T-helper 1 cell treated with Interleukin-12 subunit alpha and Interleukin-12 subunit beta and Interleukin-4 antibody, amounts not matched to agents 30 μg/mL and 1 μg/mL, for 36 hours (primary cell): ENCODE data around the gene NRROS.

Experiments used
- H3K27ac Mint-ChIP-seq: one replicate; pipeline ENCODE4 v1.8.0; 2021; ENCODE audit warnings: mild to moderate bottlenecking, mixed read lengths
- H3K27me3 Mint-ChIP-seq: one replicate; pipeline ENCODE4 v1.8.0; 2021; ENCODE audit warnings: low read depth, mixed read lengths
- H3K36me3 Mint-ChIP-seq: one replicate; pipeline ENCODE4 v1.8.0; 2021; ENCODE audit warnings: low read depth, mixed read lengths
- H3K4me1 Mint-ChIP-seq: one replicate; pipeline ENCODE4 v1.8.0; 2021; ENCODE audit warnings: low read depth, mixed read lengths
- H3K4me3 Mint-ChIP-seq: one replicate; pipeline ENCODE4 v1.8.0; 2021; ENCODE audit warnings: mild to moderate bottlenecking, moderate library complexity, mixed read lengths
- H3K9me3 Mint-ChIP-seq: one replicate; pipeline ENCODE4 v1.8.0; 2021; ENCODE audit warnings: mixed read lengths

The NRROS gene

GRCh38 chr3:196667056-196667825 lies 27.7 kb downstream of the NRROS start:
- Mint-ChIP-seq H3K27ac (no peak overlapping the region), H3K4me3 (no peak overlapping the region)

GRCh38 chr3:196670339-196670738 lies 30.8 kb downstream of the NRROS start:
- peaks cover 7% of the 10 kb centered on the region for H3K9me3 Mint-ChIP-seq
- H3K4me1 Mint-ChIP-seq = peaks cover 18% of the 10 kb centered on the region
- H3K4me3 Mint-ChIP-seq = peak overlapping the region; percentile 71
- H3K36me3 Mint-ChIP-seq = peaks cover 7% of the 10 kb centered on the region
- H3K27me3 Mint-ChIP-seq = peaks cover 5% of the 10 kb centered on the region
- H3K27ac Mint-ChIP-seq = peak overlapping the region; percentile 69

More at GRCh38 chr3:196667056-196667825, 27.7 kb downstream of the NRROS start:
- H3K27me3 Mint-ChIP-seq = no peaks in the 10 kb centered on the region
- peaks cover 4% of the 10 kb centered on the region for H3K36me3 Mint-ChIP-seq
- peaks cover 16% of the 10 kb centered on the region for H3K4me1 Mint-ChIP-seq
- H3K9me3 Mint-ChIP-seq = no peaks in the 10 kb centered on the region

- Mint-ChIP-seq H3K9me3 (peaks cover 7% of the 10 kb centered on the region), H3K27me3 (peaks cover 5% of the 10 kb centered on the region), H3K4me1 (peaks cover 24% of the 10 kb centered on the region), H3K4me3 (no peak overlapping the region), H3K27ac (no peak overlapping the region), H3K36me3 (peaks cover 5% of the 10 kb centered on the region)
Measured at GRCh38 chr3:196673632-196674031, 34.1 kb downstream of the NRROS start.

- H3K36me3 Mint-ChIP-seq = peaks cover 5% of the 10 kb centered on the region
- no peak overlapping the region for H3K4me3 Mint-ChIP-seq
- peaks cover 10% of the 10 kb centered on the region for H3K27me3 Mint-ChIP-seq
- peaks cover 7% of the 10 kb centered on the region for H3K9me3 Mint-ChIP-seq
- no peak overlapping the region for H3K27ac Mint-ChIP-seq
- H3K4me1 Mint-ChIP-seq = peaks cover 12% of the 10 kb centered on the region
Measured at GRCh38 chr3:196677353-196677752, 37.9 kb downstream of the NRROS start.

GRCh38 chr3:196677931-196678330 lies 38.4 kb downstream of the NRROS start:
- peak overlapping the region; percentile 59 for H3K27ac Mint-ChIP-seq
- peaks cover 9% of the 10 kb centered on the region for H3K9me3 Mint-ChIP-seq
- peaks cover 12% of the 10 kb centered on the region for H3K4me1 Mint-ChIP-seq
- H3K27me3 Mint-ChIP-seq = peaks cover 10% of the 10 kb centered on the region
- no peak overlapping the region for H3K4me3 Mint-ChIP-seq
- H3K36me3 Mint-ChIP-seq = peaks cover 6% of the 10 kb centered on the region

- peaks cover 5% of the 10 kb centered on the region for H3K9me3 Mint-ChIP-seq
- H3K4me3 Mint-ChIP-seq = peak overlapping the region; percentile 28
- no peaks in the 10 kb centered on the region for H3K27me3 Mint-ChIP-seq
- H3K4me1 Mint-ChIP-seq = peaks cover 20% of the 10 kb centered on the region
- peak overlapping the region; percentile 17 for H3K27ac Mint-ChIP-seq
- H3K36me3 Mint-ChIP-seq = peaks cover 3% of the 10 kb centered on the region
Measured at GRCh38 chr3:196684548-196685407, 45.3 kb downstream of the NRROS start.

- H3K36me3 Mint-ChIP-seq = peaks cover 3% of the 10 kb centered on the region
- H3K27ac Mint-ChIP-seq = no peak overlapping the region
- H3K4me3 Mint-ChIP-seq = no peak overlapping the region
- H3K9me3 Mint-ChIP-seq = peaks cover 5% of the 10 kb centered on the region
- H3K4me1 Mint-ChIP-seq = peaks cover 20% of the 10 kb centered on the region
- no peaks in the 10 kb centered on the region for H3K27me3 Mint-ChIP-seq
Measured at GRCh38 chr3:196686436-196686835, 46.9 kb downstream of the NRROS start.

GRCh38 chr3:196688349-196688748 lies 48.9 kb downstream of the NRROS start:
- H3K36me3 Mint-ChIP-seq = no peaks in the 10 kb centered on the region
- H3K9me3 Mint-ChIP-seq = no peaks in the 10 kb centered on the region
- H3K4me3 Mint-ChIP-seq = no peak overlapping the region
- peaks cover 5% of the 10 kb centered on the region for H3K27me3 Mint-ChIP-seq
- peaks cover 23% of the 10 kb centered on the region for H3K4me1 Mint-ChIP-seq
- H3K27ac Mint-ChIP-seq = no peak overlapping the region

GRCh38 chr3:196689941-196690660 lies 50.6 kb downstream of the NRROS start:
- Mint-ChIP-seq H3K36me3 (no peaks in the 10 kb centered on the region), H3K4me1 (peaks cover 16% of the 10 kb centered on the region), H3K9me3 (no peaks in the 10 kb centered on the region), H3K4me3 (no peak overlapping the region), H3K27me3 (peaks cover 5% of the 10 kb centered on the region), H3K27ac (no peak overlapping the region)

- Mint-ChIP-seq H3K9me3 (no peaks in the 10 kb centered on the region), H3K27me3 (peaks cover 5% of the 10 kb centered on the region), H3K36me3 (no peaks in the 10 kb centered on the region), H3K27ac (no peak overlapping the region), H3K4me3 (no peak overlapping the region), H3K4me1 (peaks cover 11% of the 10 kb centered on the region)
Measured at GRCh38 chr3:196691386-196691785, 51.9 kb downstream of the NRROS start.

- no peaks in the 10 kb centered on the region for H3K36me3 Mint-ChIP-seq
- H3K4me1 Mint-ChIP-seq = peaks cover 6% of the 10 kb centered on the region
- H3K4me3 Mint-ChIP-seq = no peak overlapping the region
- peaks cover 5% of the 10 kb centered on the region for H3K27me3 Mint-ChIP-seq
- no peaks in the 10 kb centered on the region for H3K9me3 Mint-ChIP-seq
- H3K27ac Mint-ChIP-seq = no peak overlapping the region
Measured at GRCh38 chr3:196694202-196694638, 54.7 kb downstream of the NRROS start.

- peaks cover 6% of the 10 kb centered on the region for H3K4me1 Mint-ChIP-seq
- H3K27me3 Mint-ChIP-seq = peaks cover 5% of the 10 kb centered on the region
- peak overlapping the region; percentile 73 for H3K27ac Mint-ChIP-seq
- H3K4me3 Mint-ChIP-seq = no peak overlapping the region
- H3K36me3 Mint-ChIP-seq = no peaks in the 10 kb centered on the region
- no peaks in the 10 kb centered on the region for H3K9me3 Mint-ChIP-seq
Measured at GRCh38 chr3:196694941-196695848, 55.7 kb downstream of the NRROS start.

- Mint-ChIP-seq H3K4me1 (peaks cover 6% of the 10 kb centered on the region), H3K36me3 (no peaks in the 10 kb centered on the region), H3K4me3 (no peak overlapping the region), H3K27me3 (peaks cover 5% of the 10 kb centered on the region), H3K27ac (peak overlapping the region; percentile 73), H3K9me3 (no peaks in the 10 kb centered on the region)
Measured at GRCh38 chr3:196695849-196696226, 56.3 kb downstream of the NRROS start.
